ENCODE data around the gene PRR19.

The PRR19 gene

DNA sequence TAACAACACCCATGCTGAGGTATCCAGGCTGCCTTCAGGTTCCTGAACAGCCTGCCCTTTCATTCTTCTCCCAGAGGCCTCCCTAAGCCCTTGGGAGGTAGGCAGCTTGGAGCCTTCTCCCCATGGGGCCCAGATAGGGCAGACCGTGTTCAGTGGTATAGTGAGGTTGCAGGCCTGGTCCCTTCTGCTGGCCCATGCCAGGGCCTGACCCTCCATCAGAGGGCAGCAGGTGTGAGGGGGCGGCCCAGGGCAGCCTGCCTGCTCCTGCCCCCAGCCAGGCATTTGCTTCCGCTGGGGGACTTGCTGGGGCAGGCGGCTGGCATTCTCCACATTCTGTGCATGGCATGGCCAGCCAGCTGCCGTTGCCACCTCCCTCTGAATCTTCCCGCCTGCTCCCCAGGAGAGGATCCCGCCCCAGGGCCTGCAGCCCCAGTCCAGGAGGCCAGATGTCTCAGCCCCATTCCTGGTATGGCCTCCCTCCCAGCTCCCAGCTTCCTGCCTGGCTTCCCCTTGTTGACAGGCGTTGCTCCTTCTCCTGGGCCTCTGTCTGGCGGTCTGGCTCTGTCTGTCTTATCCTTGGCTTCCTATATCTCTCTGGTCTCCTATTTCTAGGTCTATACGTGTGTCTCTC, 24.0 kb upstream of the PRR19 start:
- peak overlapping the region; percentile 0 for H3K4me3 ChIP-seq (ENCODE audit: low read length)
- TF ChIP-seq, protein P1, sequence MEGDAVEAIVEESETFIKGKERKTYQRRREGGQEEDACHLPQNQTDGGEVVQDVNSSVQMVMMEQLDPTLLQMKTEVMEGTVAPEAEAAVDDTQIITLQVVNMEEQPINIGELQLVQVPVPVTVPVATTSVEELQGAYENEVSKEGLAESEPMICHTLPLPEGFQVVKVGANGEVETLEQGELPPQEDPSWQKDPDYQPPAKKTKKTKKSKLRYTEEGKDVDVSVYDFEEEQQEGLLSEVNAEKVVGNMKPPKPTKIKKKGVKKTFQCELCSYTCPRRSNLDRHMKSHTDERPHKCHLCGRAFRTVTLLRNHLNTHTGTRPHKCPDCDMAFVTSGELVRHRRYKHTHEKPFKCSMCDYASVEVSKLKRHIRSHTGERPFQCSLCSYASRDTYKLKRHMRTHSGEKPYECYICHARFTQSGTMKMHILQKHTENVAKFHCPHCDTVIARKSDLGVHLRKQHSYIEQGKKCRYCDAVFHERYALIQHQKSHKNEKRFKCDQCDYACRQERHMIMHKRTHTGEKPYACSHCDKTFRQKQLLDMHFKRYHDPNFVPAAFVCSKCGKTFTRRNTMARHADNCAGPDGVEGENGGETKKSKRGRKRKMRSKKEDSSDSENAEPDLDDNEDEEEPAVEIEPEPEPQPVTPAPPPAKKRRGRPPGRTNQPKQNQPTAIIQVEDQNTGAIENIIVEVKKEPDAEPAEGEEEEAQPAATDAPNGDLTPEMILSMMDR (conservative IDR thresholded peaks at IDR 0.05; ENCODE audit: low read depth, low read length) = no peak
- DNase-seq (ENCODE audit: low read depth) = no peak

DNA sequence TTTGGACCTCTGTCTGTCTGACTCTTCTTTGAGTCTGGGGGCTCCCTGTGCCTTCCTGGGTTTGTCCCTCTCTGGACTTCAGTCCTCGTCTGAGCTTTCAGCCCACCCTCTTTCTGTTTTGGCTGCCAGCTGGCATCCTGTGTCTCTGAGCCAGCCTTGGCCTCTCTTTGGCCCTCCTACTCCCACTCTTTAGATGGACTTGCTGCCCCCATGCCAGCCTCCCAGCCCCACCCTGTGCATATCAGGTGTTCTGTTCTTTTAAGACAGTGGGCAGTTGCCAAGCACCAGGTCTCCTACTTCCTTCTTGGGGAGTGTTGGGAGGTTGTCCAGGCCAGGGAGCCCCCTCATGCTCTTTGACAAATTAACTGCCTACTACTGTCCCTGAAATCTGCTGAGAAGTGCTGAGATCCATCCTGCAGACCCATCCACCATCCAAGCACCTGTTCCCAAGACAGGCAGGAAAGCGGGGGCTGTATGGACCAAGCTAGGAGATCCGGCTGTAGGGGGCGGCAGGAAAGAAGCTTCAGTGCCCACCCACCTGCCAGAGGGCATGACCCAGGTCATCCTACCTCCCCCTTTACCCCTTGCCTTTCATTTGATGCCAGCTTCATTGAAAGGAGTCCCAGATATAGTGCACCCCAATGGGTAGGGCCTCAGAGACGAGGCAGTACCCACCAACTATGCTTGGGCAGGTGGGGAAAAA, 23.3 kb upstream of the PRR19 start:
- DNase-seq (ENCODE audit: low read depth) = no peak
- peak overlapping the region; percentile 0 for H3K4me3 ChIP-seq (ENCODE audit: low read length)
- TF ChIP-seq, protein P1 (conservative IDR thresholded peaks at IDR 0.05; ENCODE audit: low read depth, low read length) = no peak

DNA sequence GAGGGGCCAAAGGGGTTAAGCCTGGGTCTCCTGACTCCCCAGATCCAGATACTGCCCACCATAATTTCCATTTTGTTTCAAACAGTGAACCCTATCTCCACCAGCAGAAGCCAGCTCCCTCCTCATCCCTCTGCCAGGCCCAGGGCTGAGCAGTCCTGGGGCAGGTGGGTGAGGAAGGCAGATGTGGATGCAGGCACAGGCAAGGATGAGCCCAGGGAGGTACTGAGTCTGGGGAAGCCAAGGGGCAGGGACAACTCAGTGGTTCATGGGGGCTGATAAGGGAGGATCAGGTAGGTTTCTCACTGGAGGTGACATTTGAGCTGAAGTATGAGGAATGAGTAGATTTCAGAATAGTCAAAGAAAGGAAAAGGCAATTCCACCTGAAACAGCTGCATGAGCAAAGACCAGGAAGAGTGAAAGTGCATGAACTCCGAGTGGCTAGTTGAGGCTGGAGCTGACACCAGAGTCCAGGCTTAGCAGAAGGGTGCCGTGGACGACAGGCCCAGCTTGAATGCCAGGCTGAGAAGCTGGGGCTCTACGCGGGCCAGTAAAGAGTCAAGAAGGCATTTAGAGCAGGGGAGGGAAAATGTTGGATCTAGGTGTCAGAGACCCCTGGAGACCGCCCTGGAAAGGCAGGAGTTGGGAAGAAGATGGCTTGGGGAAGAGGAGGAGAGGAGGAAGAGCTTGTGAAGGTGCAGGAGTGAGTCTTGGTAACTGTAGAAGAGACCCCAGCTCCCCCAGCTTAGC, 22.6 kb upstream of the PRR19 start:
- H3K4me3 ChIP-seq (ENCODE audit: low read length) = peak overlapping the region; percentile 69
- no peak for DNase-seq (ENCODE audit: low read depth)
- TF ChIP-seq, protein P1 (conservative IDR thresholded peaks at IDR 0.05; ENCODE audit: low read depth, low read length) = no peak

DNA sequence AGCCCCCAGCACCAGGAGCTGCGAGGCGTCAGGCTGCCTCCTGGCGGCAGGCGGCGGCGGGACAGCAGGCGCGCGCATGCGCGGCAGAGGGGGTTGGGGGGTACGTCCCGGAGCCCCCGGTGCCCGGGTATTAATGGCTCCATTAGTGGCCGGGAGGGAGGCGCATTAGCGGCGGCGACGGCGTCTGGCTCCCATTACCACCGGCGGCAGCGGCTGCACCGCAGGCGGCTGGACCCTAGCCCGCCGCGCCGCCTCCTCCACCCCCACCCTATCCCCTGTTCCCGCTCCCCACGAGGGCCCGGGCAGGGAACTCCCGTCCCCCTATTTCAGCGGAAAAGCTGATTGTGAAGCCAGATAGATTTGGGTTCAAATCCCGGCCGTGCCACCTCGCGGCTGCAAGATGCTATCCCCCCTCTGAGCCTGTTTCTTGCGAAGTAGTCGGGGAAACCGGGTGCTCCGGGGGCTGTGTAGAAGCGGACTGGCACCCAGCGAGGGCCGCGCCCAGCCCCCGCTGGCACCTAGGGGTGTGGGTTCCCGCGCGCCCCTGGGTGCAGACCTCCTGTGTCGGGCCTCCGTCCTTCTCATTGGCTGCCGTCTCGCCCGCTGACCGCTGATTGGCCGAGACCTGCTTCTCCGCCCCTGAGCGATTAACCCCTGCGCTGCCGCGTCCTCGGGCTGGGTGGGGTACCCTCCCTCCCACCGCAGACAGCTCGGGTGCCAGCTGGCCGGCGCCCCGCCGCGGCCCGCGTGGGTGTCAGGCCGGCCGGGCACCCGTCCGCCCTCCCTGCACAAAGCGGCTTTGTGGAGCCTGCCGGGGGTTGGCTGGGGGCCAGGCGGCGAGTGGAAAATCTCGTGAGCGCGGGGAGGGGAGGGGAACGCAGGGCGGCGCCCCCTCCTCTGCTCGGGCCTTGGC, 21.8 kb upstream of the PRR19 start:
- TF ChIP-seq, protein P1 (conservative IDR thresholded peaks at IDR 0.05; ENCODE audit: low read depth, low read length) = peak; percentile 86
- H3K4me3 ChIP-seq (ENCODE audit: low read length) = peak overlapping the region; percentile 69
- peak; percentile 87 for DNase-seq (ENCODE audit: low read depth)

DNA sequence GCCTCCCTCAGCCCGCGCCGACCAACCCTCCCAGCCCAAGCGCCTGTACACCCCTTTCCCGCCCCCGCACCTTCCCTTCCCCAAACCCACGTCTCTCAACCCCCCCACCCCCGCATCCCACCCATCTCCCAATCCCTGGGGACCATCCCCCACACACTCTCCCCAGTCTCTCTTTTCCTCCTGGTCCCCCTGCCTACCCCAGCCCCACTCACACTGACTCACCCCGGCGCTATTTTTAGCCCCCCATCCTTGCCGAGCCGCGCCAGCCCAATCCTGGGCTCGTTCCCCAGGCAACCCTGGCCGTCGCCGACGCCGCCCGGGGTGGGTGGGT, 21.2 kb upstream of the PRR19 start:
- DNase-seq (ENCODE audit: low read depth) = no peak
- H3K4me3 ChIP-seq (ENCODE audit: low read length) = peak overlapping the region; percentile 69
- TF ChIP-seq, protein P1 (conservative IDR thresholded peaks at IDR 0.05; ENCODE audit: low read depth, low read length) = no peak

DNA sequence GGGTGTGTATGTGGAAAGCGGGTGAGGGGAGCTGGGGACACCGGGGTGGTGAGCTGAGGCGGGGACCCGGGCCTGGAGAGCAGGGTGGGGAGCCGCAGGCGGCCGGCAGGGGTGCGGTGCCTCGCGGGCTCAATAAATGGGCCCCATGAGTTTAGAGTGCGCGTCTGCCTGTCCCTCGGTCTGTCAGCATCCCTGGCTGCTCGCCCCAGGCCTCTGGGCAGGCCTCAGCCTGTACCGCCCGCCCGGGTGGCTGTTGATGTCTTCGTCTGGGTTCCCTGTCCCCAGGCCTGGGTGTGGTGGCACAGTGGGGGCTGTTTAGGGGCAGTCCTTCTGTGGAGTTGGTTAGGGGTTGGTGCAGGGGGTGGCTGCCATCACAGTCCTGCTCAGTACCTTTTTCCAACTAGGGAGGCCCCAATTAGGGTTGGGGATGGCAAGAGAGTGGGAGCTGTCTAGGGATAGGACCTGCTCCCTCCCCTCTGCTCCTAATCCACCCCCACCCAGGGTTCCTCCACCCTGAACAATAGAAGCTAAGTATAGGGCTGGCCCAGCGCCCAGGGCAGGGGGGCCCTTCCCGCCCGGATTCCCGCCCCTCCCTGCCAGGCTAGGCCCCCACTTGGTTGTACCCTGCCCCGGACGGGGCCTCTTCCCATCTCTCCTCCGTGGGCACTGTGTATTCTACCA, 20.6 kb upstream of the PRR19 start:
- peak overlapping the region; percentile 41 for H3K4me3 ChIP-seq (ENCODE audit: low read length)
- TF ChIP-seq, protein P1 (conservative IDR thresholded peaks at IDR 0.05; ENCODE audit: low read depth, low read length) = no peak
- DNase-seq (ENCODE audit: low read depth) = no peak

Data from retinal pigment epithelial cell (primary cell).